HG03439 (cell line): ENCODE measurements around the gene UNC93B1.

Source experiments
- ATAC-seq: cut with Tn5 transposase; IDR thresholded peaks from one replicate; pipeline ENCODE4 v1.9.1; 2021; ENCODE audit warnings: mild to moderate bottlenecking, moderate library complexity; ENCODE audit not compliant: unreplicated experiment

Gene UNC93B1

DNA sequence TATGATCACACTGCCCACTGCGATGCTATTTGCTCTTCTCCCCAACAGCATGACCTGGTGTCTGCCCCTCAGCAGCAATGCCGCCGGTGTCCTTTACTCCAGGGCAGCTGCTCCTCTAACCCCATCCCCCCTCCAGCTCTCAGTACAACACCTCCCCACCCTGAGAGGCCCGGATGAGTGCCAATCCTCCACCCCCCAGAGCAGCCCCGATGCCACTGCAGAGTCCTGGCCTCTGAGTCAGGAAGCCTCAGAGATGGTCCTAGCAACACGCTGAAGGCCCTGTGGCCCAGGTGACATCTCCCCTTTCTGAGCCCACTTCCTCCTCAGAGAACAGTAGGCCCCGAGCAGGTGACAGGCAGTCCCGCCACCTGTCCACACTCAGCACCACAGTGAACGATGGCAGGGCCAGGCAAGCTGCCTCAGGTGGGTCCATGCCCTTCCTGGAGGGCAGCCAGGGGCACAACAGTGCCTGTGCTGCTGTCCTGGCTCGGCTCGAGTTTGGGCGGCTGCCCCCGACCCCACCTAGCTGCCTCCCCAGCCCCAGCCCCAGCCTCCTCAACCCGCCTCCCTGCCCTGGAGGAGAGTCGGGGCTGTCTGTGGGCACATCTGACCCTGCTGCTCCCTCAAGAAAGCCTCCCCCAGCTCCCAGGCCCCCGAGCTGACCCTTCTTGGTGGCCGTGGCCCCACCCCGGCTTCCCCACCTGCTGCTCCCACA lies 22.7 kb upstream of the UNC93B1 start:
- ATAC-seq, result no peak

DNA sequence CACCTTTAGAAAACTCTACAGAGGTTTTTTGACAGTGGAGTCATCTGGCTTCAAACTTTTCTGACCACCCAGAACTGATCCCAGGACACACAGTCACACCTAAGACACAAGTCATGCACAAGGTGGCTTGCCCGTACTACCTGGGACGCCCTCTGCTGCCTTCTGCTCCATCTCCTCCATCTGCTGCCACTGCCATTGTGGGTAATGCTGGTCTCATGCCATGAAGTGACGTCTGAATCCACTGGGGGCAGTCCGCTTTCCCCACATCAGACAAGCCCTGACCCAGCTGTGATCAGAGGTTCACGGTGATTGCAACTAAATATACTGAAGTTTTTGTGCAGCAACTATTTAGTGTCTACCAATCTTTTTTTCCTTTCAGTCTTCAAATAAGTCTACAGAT lies 21.1 kb upstream of the UNC93B1 start:
- no peak for ATAC-seq

DNA sequence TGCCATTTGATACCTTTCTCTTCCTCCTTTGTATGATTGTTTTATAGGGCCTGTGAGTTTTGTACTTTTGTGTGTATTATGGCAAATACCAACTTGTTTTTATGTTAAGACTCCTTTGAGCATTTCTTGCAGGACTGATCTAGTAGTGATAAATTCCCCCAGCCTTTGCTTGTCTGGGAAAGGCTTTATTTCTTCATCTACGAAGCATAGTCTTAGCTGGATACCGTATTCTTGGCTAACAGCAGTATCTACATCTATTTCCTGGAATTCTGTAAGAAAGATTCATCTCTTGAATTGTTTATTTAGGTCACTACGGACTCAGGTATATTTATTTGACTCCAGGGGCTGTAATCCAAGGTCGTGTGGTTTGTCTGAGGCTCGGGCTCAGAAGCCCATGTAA lies 20.6 kb upstream of the UNC93B1 start:
- no peak for ATAC-seq

- ATAC-seq, result no peak
Observed at GRCh38 chr11:68022531-68022930, 18.6 kb upstream of the UNC93B1 start.

DNA sequence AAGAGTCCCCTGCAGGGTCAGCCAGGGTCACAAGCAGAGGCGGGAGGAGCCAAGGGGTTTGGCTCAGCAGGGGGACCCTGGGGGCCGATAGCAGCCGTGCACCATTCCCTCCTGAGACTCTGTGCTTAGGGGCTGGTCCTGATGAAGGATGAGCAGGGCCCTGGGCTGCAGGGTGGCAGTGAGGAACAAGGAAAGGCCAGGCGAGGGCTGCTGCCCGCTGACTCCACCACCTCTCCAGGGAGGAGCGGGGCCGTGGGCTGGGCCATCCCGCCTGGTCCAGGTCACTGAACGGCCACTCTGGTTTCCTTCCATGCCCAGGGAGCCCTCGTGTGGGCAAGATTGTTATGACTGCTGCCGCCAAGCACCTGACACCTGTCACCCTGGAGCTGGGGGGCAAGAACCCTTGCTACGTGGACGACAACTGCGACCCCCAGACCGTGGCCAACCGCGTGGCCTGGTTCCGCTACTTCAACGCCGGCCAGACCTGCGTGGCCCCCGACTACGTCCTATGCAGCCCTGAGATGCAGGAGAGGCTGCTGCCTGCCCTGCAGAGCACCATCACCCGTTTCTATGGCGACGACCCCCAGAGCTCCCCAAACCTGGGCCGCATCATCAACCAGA lies 17.4 kb upstream of the UNC93B1 start:
- ATAC-seq, result no peak

GRCh38 chr11:68020575-68020974 lies 16.7 kb upstream of the UNC93B1 start:
- no peak for ATAC-seq

DNA sequence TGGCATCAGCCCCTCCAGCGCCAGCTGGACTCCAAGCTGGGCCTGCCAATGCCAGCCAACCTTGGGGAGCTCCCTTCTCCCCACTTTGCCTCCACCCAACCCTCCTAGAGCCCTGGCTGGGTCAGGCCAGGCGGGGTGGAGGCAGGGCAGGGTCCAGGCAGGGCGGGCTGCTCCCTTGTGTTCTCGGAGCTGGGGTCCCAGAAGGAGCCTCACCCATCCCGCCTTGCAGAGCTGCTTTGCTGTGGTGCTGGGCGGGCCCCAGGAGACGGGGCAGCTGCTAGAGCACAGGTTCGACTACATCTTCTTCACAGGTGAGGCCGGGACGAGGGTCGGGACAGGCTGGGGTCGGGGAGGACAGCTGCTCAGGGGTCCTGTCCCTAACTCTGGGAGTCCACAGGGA lies 15.6 kb upstream of the UNC93B1 start:
- no peak for ATAC-seq

DNA sequence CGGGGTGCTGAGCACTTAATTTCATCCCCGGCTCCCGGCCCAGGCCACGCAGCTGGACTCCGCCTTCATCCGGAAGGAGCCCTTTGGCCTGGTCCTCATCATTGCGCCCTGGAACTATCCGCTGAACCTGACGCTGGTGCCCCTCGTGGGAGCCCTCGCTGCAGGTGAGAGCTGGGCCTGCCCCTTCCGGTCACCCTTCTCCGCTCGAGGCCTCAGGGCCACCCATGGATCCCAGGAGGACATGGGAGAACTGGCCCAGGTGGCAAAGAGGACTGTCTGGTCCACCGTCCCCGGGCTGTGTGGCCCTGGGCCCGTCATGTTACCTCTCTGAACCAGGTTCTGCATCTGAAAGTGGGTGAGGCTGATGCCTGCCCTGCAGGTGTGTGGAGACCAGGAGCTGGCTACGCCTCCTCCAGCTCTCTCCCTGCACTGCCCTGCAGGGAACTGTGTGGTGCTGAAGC lies 14.9 kb upstream of the UNC93B1 start:
- no peak for ATAC-seq

GRCh38 chr11:68017980-68018729 lies 14.3 kb upstream of the UNC93B1 start:
- no peak for ATAC-seq

- no peak for ATAC-seq
Observed at GRCh38 chr11:68016904-68017817, 13.3 kb upstream of the UNC93B1 start.

DNA sequence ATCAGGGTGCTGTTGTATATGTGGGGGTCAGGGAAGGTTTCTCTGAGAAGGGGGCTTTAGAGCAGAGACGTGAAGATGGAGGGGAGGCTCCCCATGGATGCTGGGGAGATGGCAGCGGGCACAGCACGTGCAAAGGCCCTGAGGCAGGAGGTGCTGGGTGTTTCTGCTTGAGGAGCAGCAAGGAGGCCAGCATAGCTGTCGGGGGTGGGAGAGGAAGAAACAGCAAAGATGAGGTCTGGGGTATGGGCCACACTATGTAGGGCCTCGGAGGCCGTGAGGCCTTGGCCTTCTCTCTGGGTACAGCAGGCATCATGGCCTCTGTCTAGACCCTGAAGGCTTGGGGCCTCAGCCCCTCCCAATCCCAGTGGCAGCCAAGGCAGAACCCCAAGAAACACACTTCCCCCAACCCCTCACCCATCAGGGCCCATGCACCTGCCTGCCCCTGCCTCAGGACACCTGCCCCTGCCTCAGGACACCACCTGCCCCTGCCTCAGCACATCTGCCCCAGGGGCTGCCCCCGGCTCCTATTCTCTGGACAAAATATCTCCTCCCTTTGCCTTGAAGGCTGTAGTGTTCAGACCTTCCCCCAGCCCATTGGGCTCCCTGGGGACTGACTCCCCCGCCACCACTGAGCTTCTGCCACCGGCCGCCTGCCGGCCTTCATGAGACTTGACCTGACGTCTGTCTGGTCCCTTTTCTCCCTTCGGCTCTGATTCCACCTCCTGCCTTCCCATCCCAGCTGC lies 12.4 kb upstream of the UNC93B1 start:
- no peak for ATAC-seq

GRCh38 chr11:68015467-68015866 lies 11.6 kb upstream of the UNC93B1 start:
- ATAC-seq, result no peak

- ATAC-seq, result no peak
Observed at GRCh38 chr11:68014947-68015447, 11.1 kb upstream of the UNC93B1 start.

DNA sequence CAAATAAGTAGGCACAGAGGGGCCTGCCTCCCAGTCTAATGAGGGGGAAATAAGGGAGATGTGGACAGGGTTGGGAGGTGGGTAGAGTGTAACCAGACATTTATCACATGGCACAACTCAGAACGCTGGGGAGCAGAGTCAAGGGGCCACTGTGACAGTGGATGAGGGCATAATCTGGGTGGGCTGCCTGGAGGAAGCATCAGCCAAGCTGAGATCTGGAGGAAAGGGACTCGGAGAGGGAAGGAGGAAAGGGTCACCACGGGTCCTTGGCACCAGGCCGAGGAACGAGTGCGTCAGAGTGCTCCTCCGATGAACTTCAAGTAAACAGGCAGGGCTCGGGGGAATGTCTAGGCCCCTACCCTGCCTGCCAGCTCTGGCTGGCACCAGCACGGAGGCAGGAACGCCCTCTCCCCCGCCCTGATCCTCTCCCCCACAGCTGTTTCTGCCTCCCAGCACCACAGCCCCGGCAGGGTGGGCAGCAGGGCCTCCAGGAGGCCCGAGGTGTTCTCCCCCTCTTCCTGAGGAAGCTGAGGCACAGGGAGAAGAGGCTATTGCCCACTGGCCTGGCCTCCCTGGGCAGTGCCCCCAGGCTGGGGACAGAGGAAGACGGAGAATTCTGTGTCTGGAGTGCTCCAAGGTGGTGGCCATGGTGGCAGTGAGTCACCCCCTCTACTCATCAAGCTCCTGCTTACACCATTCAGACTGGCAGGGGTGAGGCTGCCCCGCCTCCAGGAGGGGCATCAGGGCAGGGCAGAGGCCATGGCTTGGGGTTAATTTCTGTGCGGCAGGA lies 10.5 kb upstream of the UNC93B1 start:
- no peak for ATAC-seq

GRCh38 chr11:68013611-68014156 lies 9.8 kb upstream of the UNC93B1 start:
- ATAC-seq, result no peak

DNA sequence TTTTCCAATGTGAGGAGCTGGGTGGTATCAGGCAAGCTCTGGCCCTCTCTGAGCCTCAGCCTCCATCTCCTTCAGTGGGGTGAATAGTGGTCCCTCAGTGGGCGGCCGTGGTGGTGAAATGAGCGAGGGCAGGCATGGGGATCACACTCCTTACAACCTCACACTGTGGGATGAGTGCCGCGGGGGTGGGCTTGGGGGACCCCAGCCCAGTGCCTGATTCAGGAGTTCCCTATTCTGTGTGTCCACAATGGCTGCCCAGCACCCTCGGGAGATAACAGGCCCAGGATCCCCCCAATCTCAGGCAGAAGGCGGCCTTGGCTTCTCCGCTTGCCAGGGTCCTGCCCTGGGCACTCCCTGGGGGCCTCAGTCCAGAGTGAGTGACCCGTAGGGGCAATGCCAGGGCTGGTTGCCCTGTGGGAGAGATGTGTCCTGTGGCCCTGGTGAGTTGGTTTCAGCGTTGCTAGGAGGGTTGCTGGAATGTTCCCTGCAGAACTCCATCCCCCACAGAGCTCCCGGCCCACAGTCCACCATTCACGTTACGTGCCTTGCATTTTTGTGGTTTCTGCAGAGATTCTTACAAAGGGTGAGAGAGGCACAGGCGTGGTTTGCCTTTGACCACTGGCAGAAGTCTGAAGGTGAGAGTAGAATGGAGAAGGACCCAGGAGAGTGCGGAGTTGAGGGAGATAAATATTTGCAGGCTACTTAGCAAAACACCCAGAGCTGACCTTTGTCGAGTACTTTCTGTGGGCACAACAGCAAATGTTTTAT lies 9.1 kb upstream of the UNC93B1 start:
- ATAC-seq, result no peak

DNA sequence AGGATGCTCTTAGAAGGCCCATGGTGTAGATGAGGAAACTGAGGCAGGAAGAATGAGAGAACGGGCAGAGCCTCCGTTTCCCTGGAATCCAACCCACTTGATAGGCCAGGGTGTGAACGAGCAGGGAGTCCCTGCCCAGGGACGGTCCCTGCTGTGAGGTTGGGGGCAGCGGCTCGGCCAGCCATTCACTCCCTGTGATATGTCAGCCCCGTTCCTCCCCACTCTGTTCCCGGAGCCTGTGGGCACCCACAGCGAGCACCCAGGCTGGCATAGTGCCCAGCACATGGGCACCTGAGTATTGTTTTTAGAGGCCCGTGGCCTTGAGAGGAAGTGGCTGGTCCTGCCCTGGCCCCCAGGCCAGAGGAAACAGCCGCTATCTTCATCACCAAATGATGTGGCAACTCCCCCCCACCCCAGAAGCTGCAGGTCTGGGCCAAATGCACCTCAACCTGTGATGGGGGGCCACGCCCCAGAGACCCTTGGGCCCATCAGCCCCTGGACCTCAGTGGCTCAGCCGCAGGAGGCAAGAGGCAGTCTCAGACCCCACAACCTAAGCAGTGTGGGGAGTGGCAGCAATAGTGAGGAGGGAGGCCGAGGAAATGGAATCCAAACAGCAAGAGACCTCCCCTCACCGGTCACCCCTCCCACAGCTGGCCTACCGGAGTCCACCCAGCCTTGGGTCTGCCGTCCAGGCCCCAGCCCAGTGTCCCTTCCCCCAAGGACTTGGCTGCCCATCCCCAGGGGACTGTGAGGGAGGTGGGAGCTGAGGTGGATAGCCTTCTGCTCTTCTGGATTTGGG lies 8.3 kb upstream of the UNC93B1 start:
- no peak for ATAC-seq
